Mesendoderm (in vitro differentiated cells): ENCODE data around the gene ZNF687.

Source experiments
- DNase-seq: peaks from one replicate; pipeline ENCODE4 v3.0.0; 2013
- H2AK5ac ChIP-seq: 2 replicates; pipeline ENCODE4 v1.6.1; 2013; ENCODE audit warnings: low read length, inconsistent platforms
- H2BK120ac ChIP-seq: 2 replicates; pipeline ENCODE4 v1.6.1; 2013; ENCODE audit warnings: low read depth, mild to moderate bottlenecking, low read length, moderate library complexity, mixed read lengths
- H2BK15ac ChIP-seq: replicated peaks from 2 replicates; pipeline ENCODE4 v1.6.1; 2013; ENCODE audit warnings: low read depth, mild to moderate bottlenecking, moderate library complexity
- H2BK5ac ChIP-seq: 2 replicates; pipeline ENCODE4 v1.6.1; 2013; ENCODE audit warnings: low read length, inconsistent platforms
- H3K18ac ChIP-seq: 2 replicates; pipeline ENCODE4 v1.6.1; 2013; ENCODE audit warnings: mild to moderate bottlenecking, low read length, mixed read lengths
- H3K23ac ChIP-seq: one replicate; pipeline ENCODE4 v1.6.1; 2013; ENCODE audit warnings: low read length
- H3K27ac ChIP-seq: 2 replicates; pipeline ENCODE4 v1.5.1; 2013; ENCODE audit warnings: low read depth, mild to moderate bottlenecking, inconsistent platforms, low read length, moderate library complexity
- H3K27me3 ChIP-seq: 2 replicates; pipeline ENCODE4 v1.6.1; 2013; ENCODE audit warnings: low read length, control low read depth, mild to moderate bottlenecking, inconsistent platforms; ENCODE audit not compliant: insufficient read depth, poor library complexity
- H3K36me3 ChIP-seq: 2 replicates; pipeline ENCODE4 v1.6.1; 2013; ENCODE audit warnings: low read length, inconsistent platforms; ENCODE audit not compliant: control insufficient read depth, insufficient read depth
- H3K4ac ChIP-seq: one replicate; pipeline ENCODE4 v1.6.1; 2013; ENCODE audit warnings: low read depth, mild to moderate bottlenecking, low read length, moderate library complexity
- H3K4me1 ChIP-seq: 2 replicates; pipeline ENCODE4 v1.6.1; 2013; ENCODE audit warnings: low read depth, low read length, inconsistent platforms; ENCODE audit not compliant: control insufficient read depth
- H3K4me2 ChIP-seq: 2 replicates; pipeline ENCODE4 v1.6.1; 2013; ENCODE audit warnings: low read length
- H3K4me3 ChIP-seq: 2 replicates; pipeline ENCODE4 v1.5.1; 2013; ENCODE audit warnings: mild to moderate bottlenecking, low read length
- H3K56ac ChIP-seq: one replicate; pipeline ENCODE4 v1.6.1; 2013; ENCODE audit warnings: low read length
- H3K79me1 ChIP-seq: 2 replicates; pipeline ENCODE4 v1.6.1; 2013; ENCODE audit warnings: low read length, inconsistent platforms
- H3K79me2 ChIP-seq: 2 replicates; pipeline ENCODE4 v1.6.1; 2013; ENCODE audit warnings: mild to moderate bottlenecking, low read length; ENCODE audit not compliant: control insufficient read depth, insufficient read depth
- H3K9ac ChIP-seq: 2 replicates; pipeline ENCODE4 v1.6.1; 2013; ENCODE audit warnings: low read length, inconsistent platforms
- H4K5ac ChIP-seq: one replicate; pipeline ENCODE4 v1.6.1; 2013; ENCODE audit warnings: low read length
- H4K8ac ChIP-seq: one replicate; pipeline ENCODE4 v1.6.1; 2013; ENCODE audit warnings: low read depth, mild to moderate bottlenecking, control low read depth, low read length, moderate library complexity
- WGBS: extraction: QIAGEN DNeasy Blood & Tissue Kit; methylation state at CpG from one replicate; pipeline ENCODE4 v1.1.7; 2013; ENCODE audit warnings: low lambda C conversion rate, missing lambda C conversion rate; ENCODE audit not compliant: insufficient coverage; ENCODE audit errors: extremely low coverage; 5-methylcytosine and 5-hydroxymethylcytosine counted together

The ZNF687 gene

DNA sequence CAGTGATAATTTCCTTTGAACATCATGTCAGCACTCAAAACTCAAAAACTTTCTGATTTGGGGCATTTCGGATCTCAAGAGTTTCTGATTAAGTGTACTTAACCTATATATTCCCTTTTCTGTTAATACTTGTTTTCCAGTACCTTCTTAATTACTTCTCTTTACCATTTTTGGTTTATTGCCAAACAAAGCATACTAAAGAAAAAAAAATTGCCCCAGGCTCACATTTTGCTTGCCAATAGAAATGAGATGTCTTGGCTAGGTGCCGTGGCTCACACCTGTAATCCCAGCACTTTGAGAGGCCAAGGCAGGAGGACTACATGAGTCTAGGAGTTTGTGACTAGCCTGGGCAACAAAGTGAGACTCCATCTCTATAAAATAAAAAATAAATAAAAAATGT, 22.7 kb upstream of the ZNF687 start:
- H2BK5ac ChIP-seq: no peak overlapping the region
- no CpG with 5 or more reads among the region's 2 CpGs for WGBS
- H3K9ac ChIP-seq: no peak overlapping the region
- H3K4me1 ChIP-seq: no peaks in the 10 kb centered on the region
- no peak overlapping the region for H3K4ac ChIP-seq
- no peak overlapping the region for H4K5ac ChIP-seq
- peaks cover 5% of the 10 kb centered on the region for H3K36me3 ChIP-seq
- no peak overlapping the region for H3K23ac ChIP-seq
- no peaks in the 10 kb centered on the region for H3K27me3 ChIP-seq
- no peak overlapping the region for H4K8ac ChIP-seq
- H3K18ac ChIP-seq: no peak overlapping the region
- no peak overlapping the region for H3K27ac ChIP-seq
- peaks cover 32% of the 10 kb centered on the region for H3K79me2 ChIP-seq
- no peak overlapping the region for H2BK15ac ChIP-seq
- H3K4me3 ChIP-seq: no peak overlapping the region
- H3K4me2 ChIP-seq: no peak overlapping the region
- DNase-seq: no peak
- no peak overlapping the region for H2BK120ac ChIP-seq
- H3K56ac ChIP-seq: no peak overlapping the region
- H3K79me1 ChIP-seq: peaks cover 8% of the 10 kb centered on the region
- no peak overlapping the region for H2AK5ac ChIP-seq

- no peak overlapping the region for H2BK5ac ChIP-seq
- H3K4me2 ChIP-seq: no peak overlapping the region
- H3K9ac ChIP-seq: no peak overlapping the region
- no CpG with 5 or more reads among the region's 14 CpGs for WGBS
- no peak overlapping the region for H2BK120ac ChIP-seq
- no peak overlapping the region for H4K8ac ChIP-seq
- no peak overlapping the region for H3K27ac ChIP-seq
- no peaks in the 10 kb centered on the region for H3K79me2 ChIP-seq
- H4K5ac ChIP-seq: no peak overlapping the region
- DNase-seq: no peak
- no peak overlapping the region for H3K4ac ChIP-seq
- H3K18ac ChIP-seq: no peak overlapping the region
- no peak overlapping the region for H2AK5ac ChIP-seq
- no peak overlapping the region for H3K23ac ChIP-seq
- H3K27me3 ChIP-seq: no peaks in the 10 kb centered on the region
- no peak overlapping the region for H2BK15ac ChIP-seq
- H3K79me1 ChIP-seq: peaks cover 2% of the 10 kb centered on the region
- peaks cover 13% of the 10 kb centered on the region for H3K36me3 ChIP-seq
- no peak overlapping the region for H3K56ac ChIP-seq
- H3K4me1 ChIP-seq: no peaks in the 10 kb centered on the region
- no peak overlapping the region for H3K4me3 ChIP-seq
Measured at GRCh38 chr1:151265446-151266236, 16.5 kb upstream of the ZNF687 start.

DNA sequence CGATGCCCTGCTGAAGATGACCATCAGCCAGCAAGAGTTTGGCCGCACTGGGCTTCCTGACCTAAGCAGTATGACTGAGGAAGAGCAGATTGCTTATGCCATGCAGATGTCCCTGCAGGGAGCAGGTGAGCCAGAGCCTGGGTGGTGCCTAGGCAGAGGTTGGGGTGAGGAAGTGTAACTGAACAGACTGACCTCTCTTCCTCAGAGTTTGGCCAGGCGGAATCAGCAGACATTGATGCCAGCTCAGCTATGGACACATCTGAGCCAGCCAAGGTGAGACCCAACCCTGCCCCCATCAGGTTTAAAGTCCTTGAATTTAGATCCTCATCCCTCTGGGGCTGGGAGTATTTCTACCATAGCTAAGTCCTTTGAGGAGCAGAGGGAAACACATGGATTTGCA, 15.8 kb upstream of the ZNF687 start:
- Histone ChIP-seq H3K56ac (no peak overlapping the region), H3K4ac (no peak overlapping the region), H3K4me3 (no peak overlapping the region), H3K4me1 (no peaks in the 10 kb centered on the region), H3K4me2 (no peak overlapping the region), H3K79me2 (no peaks in the 10 kb centered on the region), H3K9ac (no peak overlapping the region), H2AK5ac (no peak overlapping the region), H3K27ac (no peak overlapping the region), H3K23ac (no peak overlapping the region), H2BK120ac (no peak overlapping the region), H3K18ac (no peak overlapping the region), H2BK5ac (no peak overlapping the region), H3K36me3 (peaks cover 13% of the 10 kb centered on the region), H3K27me3 (no peaks in the 10 kb centered on the region), H2BK15ac (no peak overlapping the region), H3K79me1 (peaks cover 2% of the 10 kb centered on the region), H4K5ac (no peak overlapping the region), H4K8ac (no peak overlapping the region)
- no CpG with 5 or more reads among the region's 3 CpGs for WGBS
- DNase-seq: no peak

GRCh38 chr1:151266821-151267220, 15.3 kb upstream of the ZNF687 start:
- Histone ChIP-seq H3K27me3 (no peaks in the 10 kb centered on the region), H2BK15ac (no peak overlapping the region), H3K4me3 (no peak overlapping the region), H3K18ac (no peak overlapping the region), H3K23ac (no peak overlapping the region), H3K4me1 (no peaks in the 10 kb centered on the region), H3K4ac (no peak overlapping the region), H4K8ac (no peak overlapping the region), H2BK120ac (no peak overlapping the region), H3K79me1 (peaks cover 2% of the 10 kb centered on the region), H4K5ac (no peak overlapping the region), H2BK5ac (no peak overlapping the region), H2AK5ac (no peak overlapping the region), H3K27ac (no peak overlapping the region), H3K4me2 (no peak overlapping the region), H3K9ac (no peak overlapping the region), H3K36me3 (peaks cover 13% of the 10 kb centered on the region), H3K56ac (no peak overlapping the region), H3K79me2 (no peaks in the 10 kb centered on the region)
- WGBS: no CpG with 5 or more reads among the region's 8 CpGs
- DNase-seq: no peak

DNA sequence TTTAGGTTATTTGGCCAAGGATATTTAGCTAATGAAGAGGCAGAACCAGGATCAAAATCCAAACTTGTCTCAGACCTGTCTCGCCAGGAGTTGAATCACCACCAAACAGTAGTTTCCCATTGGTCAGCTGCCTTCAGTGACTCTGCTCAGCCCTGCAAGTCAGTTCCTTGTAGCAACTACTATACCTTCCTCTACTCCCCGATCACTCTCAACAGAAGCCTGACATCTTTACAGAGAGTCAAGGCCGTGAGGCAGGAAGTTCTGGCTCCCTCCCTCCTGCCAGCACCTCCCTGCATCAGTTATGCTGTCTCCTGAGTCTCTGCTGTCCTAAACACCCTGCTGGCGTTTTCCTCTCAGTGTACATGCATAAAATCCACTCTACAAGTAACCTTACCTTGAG, 14.3 kb upstream of the ZNF687 start:
- Histone ChIP-seq H3K18ac (no peak overlapping the region), H3K27ac (no peak overlapping the region), H3K36me3 (peaks cover 11% of the 10 kb centered on the region), H4K8ac (no peak overlapping the region), H2BK5ac (no peak overlapping the region), H3K4ac (no peak overlapping the region), H3K23ac (no peak overlapping the region), H3K79me1 (no peaks in the 10 kb centered on the region), H3K4me3 (no peak overlapping the region), H3K56ac (no peak overlapping the region), H4K5ac (no peak overlapping the region), H2AK5ac (no peak overlapping the region), H2BK120ac (no peak overlapping the region), H3K79me2 (no peaks in the 10 kb centered on the region), H2BK15ac (no peak overlapping the region), H3K27me3 (no peaks in the 10 kb centered on the region), H3K4me2 (no peak overlapping the region), H3K4me1 (no peaks in the 10 kb centered on the region), H3K9ac (no peak overlapping the region)
- DNase-seq: no peak
- WGBS: no CpG with 5 or more reads among the region's 4 CpGs

- DNase-seq: no peak
- WGBS: no CpG with 5 or more reads among the region's 3 CpGs
- no peak overlapping the region for H3K4ac ChIP-seq
Measured at GRCh38 chr1:151273924-151274466, 8.1 kb upstream of the ZNF687 start.

More at GRCh38 chr1:151273924-151274466, 8.1 kb upstream of the ZNF687 start:
- Histone ChIP-seq H3K27ac (no peak overlapping the region), H3K56ac (no peak overlapping the region), H2BK15ac (no peak overlapping the region), H3K23ac (no peak overlapping the region), H4K8ac (no peak overlapping the region), H3K27me3 (no peaks in the 10 kb centered on the region), H2BK120ac (no peak overlapping the region), H4K5ac (no peak overlapping the region), H3K4me2 (no peak overlapping the region), H3K79me2 (no peaks in the 10 kb centered on the region), H3K4me1 (no peaks in the 10 kb centered on the region), H2BK5ac (no peak overlapping the region), H3K4me3 (no peak overlapping the region), H3K9ac (no peak overlapping the region), H3K79me1 (no peaks in the 10 kb centered on the region), H3K18ac (no peak overlapping the region), H2AK5ac (no peak overlapping the region), H3K36me3 (no peaks in the 10 kb centered on the region)
